Activated B cell treated with CpG ODN at 0.5 μM for 24 hours (primary cell): ENCODE results near the gene QRICH2. TPM values are rescaled to one million over a fixed set of nuclear protein-coding genes. Genes with fewer than 3 reads are reported as not detected.

ENCODE experiments used
- ATAC-seq: fragments of 200-7000 bp; cut with Tn5 transposase; one replicate; pipeline ENCODE4 v1.10.0; 2021; ENCODE audit warnings: low read depth, mild to moderate bottlenecking, moderate library complexity
- CTCF ChIA-PET: fragments of 350-600 bp; sonication (Branson Sonifier 250); formaldehyde crosslinking; loops from one replicate; lab custom pipeline; 2021; ENCODE audit warnings: antibody characterized with exemption; lab: Charles Lee
- POLR2A ChIA-PET: fragments of 350-600 bp; sonication (Branson Sonifier 250); formaldehyde crosslinking; loops from one replicate; lab custom pipeline; 2021; ENCODE audit warnings: antibody characterized with exemption; lab: Charles Lee
- DNase-seq: peaks from one replicate; pipeline ENCODE4 v3.0.0; 2022
- H3K27ac Mint-ChIP-seq: one replicate; pipeline ENCODE4 v1.8.0; 2020; ENCODE audit warnings: mixed read lengths
- H3K27me3 Mint-ChIP-seq: one replicate; pipeline ENCODE4 v1.8.0; 2021; ENCODE audit warnings: mixed read lengths
- H3K36me3 Mint-ChIP-seq: one replicate; pipeline ENCODE4 v1.8.0; 2021; ENCODE audit warnings: low read depth, mixed read lengths
- H3K4me1 Mint-ChIP-seq: one replicate; pipeline ENCODE4 v1.8.0; 2021; ENCODE audit warnings: mixed read lengths
- H3K4me3 Mint-ChIP-seq: one replicate; pipeline ENCODE4 v1.8.0; 2020; ENCODE audit warnings: mild to moderate bottlenecking, mixed read lengths
- H3K9me3 Mint-ChIP-seq: one replicate; pipeline ENCODE4 v1.8.0; 2020; ENCODE audit warnings: mixed read lengths
- intact Hi-C: fragments of 100-400 bp; cut with micrococcal nuclease; formaldehyde crosslinking; loops from one replicate; pipeline ENCODE4 v1.15.1; 2024
- total RNA-seq: library from RNA; stranded (reverse); gene quantifications from 2 replicates; pipeline ENCODE4 v1.2.3, GENCODE V29; 2022
- TF ChIP-seq, protein P1 (sequence below): fragments of 200-600 bp; IDR thresholded peaks from one replicate; pipeline ENCODE4 v1.8.0; 2022; ENCODE audit warnings: antibody characterized with exemption, mild to moderate bottlenecking

Gene QRICH2
- total RNA-seq, 1 donor from 2014 or later = 2.0 TPM

DNA sequence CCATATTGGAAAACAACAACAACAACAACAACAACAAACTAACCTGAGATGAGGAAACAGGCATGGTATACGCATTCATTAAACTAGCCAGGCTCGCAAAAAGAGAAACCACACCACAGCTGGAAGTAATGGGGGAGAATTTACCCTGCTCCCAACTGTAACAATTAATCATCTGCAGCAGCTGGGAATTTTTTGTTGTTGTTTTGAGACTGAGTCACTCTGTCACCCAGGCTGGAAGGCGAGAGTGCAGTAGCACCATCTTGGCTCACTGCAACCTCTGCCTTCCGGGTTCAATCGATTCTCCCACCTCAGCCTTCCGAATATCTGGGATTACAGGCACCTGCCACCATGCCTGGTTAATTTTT is 29.3 kb upstream of the QRICH2 start:
- Mint-ChIP-seq H3K4me1 (no peaks in the 10 kb centered on the region), H3K9me3 (no peaks in the 10 kb centered on the region), H3K36me3 (peaks cover 21% of the 10 kb centered on the region), H3K4me3 (no peak overlapping the region), H3K27me3 (no peaks in the 10 kb centered on the region), H3K27ac (no peak overlapping the region)
- TF ChIP-seq, protein P1, sequence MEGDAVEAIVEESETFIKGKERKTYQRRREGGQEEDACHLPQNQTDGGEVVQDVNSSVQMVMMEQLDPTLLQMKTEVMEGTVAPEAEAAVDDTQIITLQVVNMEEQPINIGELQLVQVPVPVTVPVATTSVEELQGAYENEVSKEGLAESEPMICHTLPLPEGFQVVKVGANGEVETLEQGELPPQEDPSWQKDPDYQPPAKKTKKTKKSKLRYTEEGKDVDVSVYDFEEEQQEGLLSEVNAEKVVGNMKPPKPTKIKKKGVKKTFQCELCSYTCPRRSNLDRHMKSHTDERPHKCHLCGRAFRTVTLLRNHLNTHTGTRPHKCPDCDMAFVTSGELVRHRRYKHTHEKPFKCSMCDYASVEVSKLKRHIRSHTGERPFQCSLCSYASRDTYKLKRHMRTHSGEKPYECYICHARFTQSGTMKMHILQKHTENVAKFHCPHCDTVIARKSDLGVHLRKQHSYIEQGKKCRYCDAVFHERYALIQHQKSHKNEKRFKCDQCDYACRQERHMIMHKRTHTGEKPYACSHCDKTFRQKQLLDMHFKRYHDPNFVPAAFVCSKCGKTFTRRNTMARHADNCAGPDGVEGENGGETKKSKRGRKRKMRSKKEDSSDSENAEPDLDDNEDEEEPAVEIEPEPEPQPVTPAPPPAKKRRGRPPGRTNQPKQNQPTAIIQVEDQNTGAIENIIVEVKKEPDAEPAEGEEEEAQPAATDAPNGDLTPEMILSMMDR = no peak
- intact Hi-C loops = no loop called here
- DNase-seq = no peak
- POLR2A ChIA-PET = no interaction called here
- no peak for ATAC-seq
- CTCF ChIA-PET = interaction anchor here (0.5 to 0.9 kb wide), 2 partner anchors 34 to 35 kb away, joined by 3 read pairs; no protein-coding TSS in a partner anchor

DNA sequence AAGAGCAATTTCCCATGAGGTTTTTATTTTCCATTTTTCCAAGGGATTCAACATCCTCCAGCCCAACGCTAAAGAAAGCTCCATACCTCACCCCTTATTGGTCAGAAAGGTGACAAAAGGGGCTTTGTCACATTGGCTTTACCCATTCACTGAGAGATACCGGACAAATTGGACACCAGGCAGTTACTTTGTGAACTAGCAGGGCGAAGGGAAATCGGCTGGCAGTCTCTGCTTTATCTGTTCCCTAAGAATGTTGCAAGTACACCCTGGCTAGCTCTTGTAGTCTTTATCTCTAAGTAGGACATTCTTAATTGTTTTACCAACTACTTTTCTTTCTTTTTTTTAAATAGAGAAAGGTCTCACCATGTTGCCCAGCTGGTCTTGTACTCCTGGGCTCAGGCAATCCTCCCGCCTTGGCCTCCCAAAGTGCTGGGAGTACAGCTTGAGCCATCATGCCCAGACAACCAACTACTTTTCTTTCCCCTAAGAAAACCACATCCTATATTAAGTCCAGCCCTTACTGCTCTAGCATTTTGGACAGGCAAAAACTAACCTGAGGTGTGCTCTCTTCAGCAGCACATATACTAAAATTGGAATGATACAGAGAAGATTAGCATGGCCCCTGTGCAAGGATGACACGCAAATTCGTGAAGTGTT is 28.8 kb upstream of the QRICH2 start:
- TF ChIP-seq, protein P1 = no peak
- Mint-ChIP-seq H3K36me3 (peaks cover 19% of the 10 kb centered on the region), H3K4me1 (no peaks in the 10 kb centered on the region), H3K4me3 (no peak overlapping the region), H3K27me3 (no peaks in the 10 kb centered on the region), H3K27ac (no peak overlapping the region), H3K9me3 (no peaks in the 10 kb centered on the region)
- ChIA-PET CTCF (no interaction called here), POLR2A (no interaction called here)
- ATAC-seq (no peak), DNase-seq (no peak)
- intact Hi-C loops = no loop called here

DNA sequence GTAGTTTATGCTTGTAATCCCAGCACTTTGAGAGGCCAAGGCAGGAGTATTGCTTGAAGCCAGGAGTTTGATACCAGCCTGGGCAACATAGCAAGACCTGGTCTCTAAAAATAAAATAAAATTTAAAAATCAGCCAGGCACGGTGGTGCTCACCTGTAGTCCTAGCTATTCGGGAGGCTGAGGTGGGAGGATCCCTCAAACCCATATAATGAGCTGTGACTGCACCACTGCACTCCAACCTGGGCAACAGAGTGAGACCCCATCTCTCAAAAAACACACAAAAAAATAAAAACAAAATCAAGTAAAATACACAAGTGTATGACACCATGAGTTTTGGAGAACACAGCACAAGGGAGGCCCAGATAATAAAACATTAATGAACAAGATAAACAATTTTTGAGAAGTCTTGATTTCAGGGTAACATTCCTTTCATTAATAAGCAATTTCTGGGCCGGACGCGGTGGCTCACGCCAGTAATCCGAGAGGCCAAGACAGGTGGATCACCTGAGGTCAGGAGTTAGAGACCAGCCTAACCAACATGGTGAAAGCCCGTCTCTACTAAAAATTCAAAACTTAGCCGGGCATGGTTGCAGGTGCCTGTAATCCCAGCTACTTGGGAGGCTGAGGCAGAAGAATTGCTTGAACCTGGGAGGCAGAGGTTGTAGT is 27.8 kb upstream of the QRICH2 start:
- Mint-ChIP-seq H3K4me1 (no peaks in the 10 kb centered on the region), H3K27me3 (no peaks in the 10 kb centered on the region), H3K27ac (no peak overlapping the region), H3K36me3 (peaks cover 22% of the 10 kb centered on the region), H3K4me3 (no peak overlapping the region), H3K9me3 (no peaks in the 10 kb centered on the region)
- TF ChIP-seq, protein P1 = no peak
- intact Hi-C loops = no loop called here
- ATAC-seq = no peak
- POLR2A ChIA-PET = no interaction called here
- CTCF ChIA-PET = no interaction called here
- DNase-seq = no peak

DNA sequence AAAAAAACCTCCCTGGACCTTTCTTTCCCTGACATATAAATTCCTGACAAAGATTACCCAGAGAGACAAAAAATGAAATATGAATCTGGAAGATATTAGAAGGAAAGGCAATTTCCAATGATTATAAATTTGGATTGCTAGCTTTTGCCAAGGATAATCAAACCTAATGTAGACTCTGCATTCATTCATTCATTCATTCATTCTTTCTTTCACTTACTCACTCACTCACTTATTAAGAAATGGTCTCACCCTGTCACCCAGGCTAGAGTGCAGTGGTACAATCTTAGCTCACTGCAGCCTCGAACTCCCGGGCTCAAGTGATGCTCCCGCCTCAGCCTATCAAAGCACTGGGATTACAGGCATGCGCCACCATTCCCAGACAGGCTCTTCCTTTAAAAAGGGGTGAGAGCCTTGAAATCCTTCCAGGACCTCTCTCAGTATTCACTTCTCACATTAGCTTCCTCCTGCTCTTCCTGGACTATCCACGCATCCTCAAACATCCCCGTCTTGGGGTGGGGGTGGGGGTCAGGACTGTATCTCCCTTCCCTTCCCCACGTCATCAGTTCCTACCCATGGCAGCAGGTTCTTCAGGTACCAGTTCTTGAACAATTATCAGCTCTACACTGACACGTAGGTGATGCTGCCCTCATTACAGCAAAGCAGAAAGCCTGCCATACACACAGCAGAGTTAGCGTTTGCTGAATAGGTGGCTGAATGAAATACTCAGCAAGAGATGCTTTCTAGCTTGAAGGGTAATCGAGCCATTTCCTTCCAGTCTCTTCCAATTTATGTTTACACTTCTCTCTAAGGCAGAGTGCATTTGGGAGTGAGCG is 25.8 kb upstream of the QRICH2 start:
- no peaks in the 10 kb centered on the region for H3K4me1 Mint-ChIP-seq
- peaks cover 24% of the 10 kb centered on the region for H3K36me3 Mint-ChIP-seq
- no peak overlapping the region for H3K4me3 Mint-ChIP-seq
- TF ChIP-seq, protein P1 = no peak
- no peak overlapping the region for H3K27ac Mint-ChIP-seq
- DNase-seq (no peak), ATAC-seq (no peak)
- CTCF ChIA-PET = interaction anchor here (0.6 to 0.9 kb wide), 2 partner anchors 64 to 320 kb away, joined by 3 read pairs; no protein-coding TSS in a partner anchor
- POLR2A ChIA-PET = no interaction called here
- no peaks in the 10 kb centered on the region for H3K9me3 Mint-ChIP-seq
- intact Hi-C loops = no loop called here
- H3K27me3 Mint-ChIP-seq = no peaks in the 10 kb centered on the region

DNA sequence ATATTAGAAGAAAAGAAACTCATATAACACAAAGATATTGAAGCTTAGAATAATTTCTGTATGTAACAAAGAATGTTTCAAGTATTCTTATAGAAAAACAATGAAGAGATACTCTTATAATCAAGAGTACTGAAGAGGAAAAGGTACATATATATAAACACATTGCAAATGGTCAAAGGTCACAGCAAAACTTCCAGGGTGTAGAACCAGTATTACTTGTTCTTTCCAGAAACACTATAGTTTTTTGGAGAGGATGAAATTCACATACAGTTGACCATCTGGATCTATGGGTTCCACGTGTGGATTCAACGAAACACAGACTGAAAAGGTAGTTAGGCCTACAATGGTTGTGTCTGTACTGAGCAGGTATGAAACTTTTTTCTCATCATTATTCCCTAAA is 23.0 kb upstream of the QRICH2 start:
- no peak for DNase-seq
- Mint-ChIP-seq H3K36me3 (peaks cover 41% of the 10 kb centered on the region), H3K27ac (no peak overlapping the region), H3K9me3 (no peaks in the 10 kb centered on the region), H3K27me3 (no peaks in the 10 kb centered on the region), H3K4me3 (no peak overlapping the region), H3K4me1 (no peaks in the 10 kb centered on the region)
- CTCF ChIA-PET = no interaction called here
- intact Hi-C loops = no loop called here
- no peak for ATAC-seq
- TF ChIP-seq, protein P1 = no peak
- POLR2A ChIA-PET = no interaction called here
